Measurements from ENCODE around the gene FAM151B.

FAM151B gene

GRCh38 chr5:80590766-80591165 lies 102.9 kb downstream of the FAM151B start:
- DNase-seq = no peak

- no peak for DNase-seq
Observed at GRCh38 chr5:80591352-80591751, 103.5 kb downstream of the FAM151B start.

GRCh38 chr5:80592105-80592504 lies 104.2 kb downstream of the FAM151B start:
- DNase-seq = no peak

Measured in suppressor macrophage (primary cell).